ENCODE measurements around the gene CD1B.

DNA sequence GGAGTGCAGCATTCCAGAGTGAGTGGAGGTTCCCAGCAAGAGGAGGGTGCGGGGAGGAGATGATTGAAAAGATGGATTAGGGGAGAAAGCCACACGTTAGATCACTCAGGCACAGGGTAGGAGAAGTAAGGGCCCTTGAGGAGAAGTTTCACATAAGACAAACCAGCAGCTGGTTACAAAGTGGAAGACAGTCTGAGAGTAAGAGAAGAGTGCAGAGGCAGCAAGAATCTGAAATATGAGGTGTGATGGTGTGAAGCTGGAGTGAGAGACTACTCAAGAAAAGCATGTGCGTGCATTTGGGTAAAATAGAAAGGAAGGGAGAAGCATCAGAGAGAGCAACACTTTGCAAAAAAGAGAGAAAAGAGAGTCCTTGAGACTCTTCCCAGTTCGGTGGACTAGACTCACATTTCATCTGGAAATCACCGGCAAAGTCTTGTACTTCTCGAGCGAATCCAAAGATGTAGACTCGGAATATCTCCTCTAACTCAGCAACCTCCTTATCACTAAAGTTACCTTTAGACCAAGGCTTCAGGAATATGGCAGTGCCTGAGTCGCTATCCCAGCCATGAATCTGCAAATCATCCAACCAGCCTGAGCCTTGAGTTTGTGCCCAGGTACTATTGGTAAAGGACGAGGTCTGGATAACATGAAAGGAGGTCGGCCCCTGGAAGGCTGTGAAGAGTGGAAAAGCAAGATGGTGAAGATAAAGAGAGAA is 783 bp downstream of the CD1B start:
- no peak for TF ChIP-seq POLR2A (IDR thresholded peaks at IDR 0.05; ENCODE audit: extremely low read depth, insufficient read length)
- no peak for TF ChIP-seq CTCF (IDR thresholded peaks at IDR 0.05; ENCODE audit: low read depth, low read length)
- no peak for TF ChIP-seq MAX (IDR thresholded peaks at IDR 0.05; ENCODE audit: low read depth, low read length)
- TF ChIP-seq MYC (IDR thresholded peaks at IDR 0.05; ENCODE audit: low read depth, low read length) = no peak
